OCI-LY3 (cell line): ENCODE data around the gene USP54.
"Not testable (repeated sequence)": the region's sequence is repeated elsewhere in the genome, so short reads cannot be mapped to it uniquely, and the experiment has no call there.

Experiments
- H2AFZ ChIP-seq: fragments of 200-600, 300-600 bp; shearing (Covaris generic); 2 replicates; pipeline ENCODE4 v1.6.0; 2014; ENCODE audit warnings: antibody characterized with exemption, low read depth, low read length
- H3K27ac ChIP-seq: fragments of 200-600, 300-600 bp; sonication (generic); 2 replicates; pipeline ENCODE4 v1.5.1; 2014; ENCODE audit warnings: mild to moderate bottlenecking, low read length, moderate library complexity, mixed read lengths
- H3K27me3 ChIP-seq: fragments of 200-600, 300-600 bp; sonication (generic); 2 replicates; pipeline ENCODE4 v1.6.1; 2014; ENCODE audit warnings: low read depth, low read length, mixed read lengths
- H3K36me3 ChIP-seq: fragments of 200-600, 300-600 bp; sonication (generic); replicated peaks from 2 replicates; pipeline ENCODE3; 2014; ENCODE audit warnings: low read depth, low read length, mixed read lengths
- H3K4me1 ChIP-seq: fragments of 300-600, 200-600 bp; sonication (generic); 2 replicates; pipeline ENCODE4 v1.6.1; 2014; ENCODE audit warnings: low read length, mixed read lengths
- H3K4me2 ChIP-seq: fragments of 200-600, 300-600 bp; sonication (generic); 2 replicates; pipeline ENCODE4 v1.6.1; 2014; ENCODE audit warnings: low read length, mixed read lengths
- H3K4me3 ChIP-seq: fragments of 300-600, 200-600 bp; sonication (generic); 2 replicates; pipeline ENCODE4 v1.5.1; 2014; ENCODE audit warnings: antibody characterized with exemption, mild to moderate bottlenecking, low read length, moderate library complexity
- H3K79me2 ChIP-seq: fragments of 300-600, 200-600 bp; shearing (Covaris generic); 2 replicates; pipeline ENCODE4 v1.6.1; 2014; ENCODE audit warnings: mild to moderate bottlenecking, low read length, mixed read lengths
- H3K9ac ChIP-seq: fragments of 300-600, 200-600 bp; shearing (Covaris generic); 2 replicates; pipeline ENCODE4 v1.6.0; 2014; ENCODE audit warnings: mild to moderate bottlenecking, low read length, moderate library complexity
- H3K9me3 ChIP-seq: fragments of 200-600, 300-600 bp; shearing (Covaris generic); 2 replicates; pipeline ENCODE4 v1.6.1; 2014; ENCODE audit warnings: low read length, mixed read lengths; ENCODE audit not compliant: insufficient read depth
- H4K20me1 ChIP-seq: fragments of 200-600, 300-600 bp; sonication (generic); 2 replicates; pipeline ENCODE4 v1.6.1; 2016; ENCODE audit warnings: low read length, mixed read lengths; ENCODE audit not compliant: insufficient read depth
- CTCF ChIP-seq: fragments of 200-600, 300-600 bp; sonication (generic); IDR thresholded peaks from 2 replicates; pipeline ENCODE4 v1.5.1; 2014; ENCODE audit warnings: antibody characterized with exemption, low read length, low read depth
- EZH2phosphoT487 ChIP-seq: fragments of 200-600 bp; shearing (Covaris generic); IDR thresholded peaks from 2 replicates; pipeline ENCODE4 v1.6.1; 2018; ENCODE audit warnings: antibody characterized with exemption, mixed run types, low read depth

Gene USP54

GRCh38 chr10:73577788-73578187 is 13.4 kb downstream of the USP54 start:
- Histone ChIP-seq H3K4me1 (peaks cover 13% of the 10 kb centered on the region), H2AFZ (no peak overlapping the region), H3K9me3 (no peaks in the 10 kb centered on the region), H3K4me3 (no peak overlapping the region), H3K27me3 (no peaks in the 10 kb centered on the region), H3K9ac (no peak overlapping the region), H3K36me3 (no peaks in the 10 kb centered on the region), H3K79me2 (no peaks in the 10 kb centered on the region), H4K20me1 (no peaks in the 10 kb centered on the region), H3K4me2 (no peak overlapping the region), H3K27ac (no peak overlapping the region)
- TF ChIP-seq CTCF (no peak), EZH2phosphoT487 (no peak)

- Histone ChIP-seq H3K27me3 (no peaks in the 10 kb centered on the region), H3K79me2 (no peaks in the 10 kb centered on the region), H3K9me3 (no peaks in the 10 kb centered on the region), H3K4me3 (no peak overlapping the region), H3K27ac (no peak overlapping the region), H3K36me3 (no peaks in the 10 kb centered on the region), H3K9ac (no peak overlapping the region), H3K4me1 (peaks cover 13% of the 10 kb centered on the region), H4K20me1 (no peaks in the 10 kb centered on the region), H2AFZ (no peak overlapping the region), H3K4me2 (peak overlapping the region; percentile 29)
- TF ChIP-seq CTCF (no peak), EZH2phosphoT487 (no peak)
Measured at GRCh38 chr10:73576890-73577591, 14.1 kb downstream of the USP54 start.

GRCh38 chr10:73576178-73576889 is 14.8 kb downstream of the USP54 start:
- peak overlapping the region; percentile 29 for H3K4me2 ChIP-seq
- H3K79me2 ChIP-seq = no peaks in the 10 kb centered on the region
- no peak overlapping the region for H3K4me3 ChIP-seq
- TF ChIP-seq EZH2phosphoT487 (no peak), CTCF (no peak)
- H4K20me1 ChIP-seq = no peaks in the 10 kb centered on the region
- no peaks in the 10 kb centered on the region for H3K36me3 ChIP-seq
- peaks cover 13% of the 10 kb centered on the region for H3K4me1 ChIP-seq
- H2AFZ ChIP-seq = no peak overlapping the region
- H3K9ac ChIP-seq = no peak overlapping the region
- H3K27ac ChIP-seq = no peak overlapping the region
- H3K9me3 ChIP-seq = no peaks in the 10 kb centered on the region
- H3K27me3 ChIP-seq = no peaks in the 10 kb centered on the region

- H3K36me3 ChIP-seq, H3K4me1 ChIP-seq, H3K4me3 ChIP-seq, H3K9me3 ChIP-seq, H4K20me1 ChIP-seq, H3K27me3 ChIP-seq, H2AFZ ChIP-seq, H3K79me2 ChIP-seq, H3K27ac ChIP-seq, H3K9ac ChIP-seq, H3K4me2 ChIP-seq: not testable (repeated sequence)
Measured at GRCh38 chr10:73567025-73567424, 24.1 kb downstream of the USP54 start.
